Neural progenitor cell (in vitro differentiated cells): ENCODE measurements around the gene ADCK1. TPM values are rescaled to one million over a fixed set of nuclear protein-coding genes. Genes with fewer than 3 reads are reported as not detected.

Experiments used
- DNase-seq: peaks from one replicate; pipeline ENCODE4 v3.0.0-alpha.2; 2016; ENCODE audit warnings: low spot score
- H2AFZ ChIP-seq: fragments of 200-600 bp; sonication (generic); replicated peaks from 2 replicates; pipeline ENCODE4 v1.6.1; 2016; ENCODE audit warnings: antibody characterized with exemption
- H3F3A ChIP-seq: fragments of 200-600 bp; sonication (generic); 2 replicates; pipeline ENCODE4 v1.6.1; 2016; ENCODE audit warnings: antibody characterized with exemption, low read depth
- H3K27ac ChIP-seq: fragments of 200-600 bp; sonication (generic); 2 replicates; pipeline ENCODE4 v1.5.1; 2016; ENCODE audit warnings: mild to moderate bottlenecking
- H3K27me3 ChIP-seq: fragments of 200-600 bp; sonication (generic); 2 replicates; pipeline ENCODE4 v1.6.1; 2016; ENCODE audit warnings: mild to moderate bottlenecking, moderate library complexity
- H3K36me3 ChIP-seq: fragments of 200-600 bp; sonication (generic); 2 replicates; pipeline ENCODE4 v1.5.1; 2016
- H3K4me1 ChIP-seq: fragments of 200-600 bp; sonication (generic); 2 replicates; pipeline ENCODE4 v1.6.1; 2016; ENCODE audit warnings: mixed run types
- H3K4me2 ChIP-seq: fragments of 200-600 bp; sonication (generic); 2 replicates; pipeline ENCODE4 v1.6.1; 2016
- H3K4me3 ChIP-seq: fragments of 200-600 bp; sonication (generic); 2 replicates; pipeline ENCODE4 v1.5.1; 2016
- H3K79me2 ChIP-seq: fragments of 200-600 bp; sonication (generic); 2 replicates; pipeline ENCODE4 v1.6.1; 2016; ENCODE audit warnings: low read depth
- H3K9ac ChIP-seq: fragments of 200-600 bp; sonication (generic); 2 replicates; pipeline ENCODE4 v1.6.1; 2016
- H3K9me3 ChIP-seq: fragments of 200-600 bp; sonication (generic); 2 replicates; pipeline ENCODE4 v1.5.1; 2016; ENCODE audit warnings: low read depth
- H4K20me1 ChIP-seq: fragments of 200-600 bp; sonication (generic); 2 replicates; pipeline ENCODE4 v1.6.1; 2016; ENCODE audit warnings: low read depth
- H3K27ac Mint-ChIP-seq: 3 replicates; pipeline ENCODE4 v1.8.0; 2021; ENCODE audit warnings: mixed read lengths
- H3K27me3 Mint-ChIP-seq: 2 replicates; pipeline ENCODE4 v1.8.0; 2022; ENCODE audit warnings: low read depth, mild to moderate bottlenecking, inconsistent platforms, moderate library complexity, mixed read lengths; ENCODE audit not compliant: insufficient read depth
- H3K36me3 Mint-ChIP-seq: 3 replicates; pipeline ENCODE4 v1.8.0; 2021; ENCODE audit warnings: mixed read lengths
- H3K4me1 Mint-ChIP-seq: 3 replicates; pipeline ENCODE4 v1.8.0; 2021; ENCODE audit warnings: mixed read lengths
- H3K4me3 Mint-ChIP-seq: 3 replicates; pipeline ENCODE4 v1.8.0; 2021; ENCODE audit warnings: mild to moderate bottlenecking, moderate library complexity, mixed read lengths
- H3K9me3 Mint-ChIP-seq: 3 replicates; pipeline ENCODE4 v1.8.0; 2020; ENCODE audit warnings: mixed read lengths
- EZH2 ChIP-seq: fragments of 200-600 bp; sonication (generic); IDR thresholded peaks from 2 replicates; pipeline ENCODE4 v1.6.1; 2017; ENCODE audit warnings: antibody characterized with exemption, mild to moderate bottlenecking, moderate library complexity
- EZH2phosphoT487 ChIP-seq: fragments of 200-600 bp; sonication (generic); IDR thresholded peaks from 2 replicates; pipeline ENCODE4 v1.6.1; 2017; ENCODE audit warnings: antibody characterized with exemption
- total RNA-seq: library from RNA; depleted of rRNA; stranded (reverse); fragments of >200 nt; gene quantifications from 2 replicates; pipeline ENCODE4 v1.2.3, GENCODE V29; 2015; ENCODE audit warnings: low replicate concordance
- TF ChIP-seq, protein P1 (sequence below): fragments of 200-600 bp; sonication (generic); IDR thresholded peaks from 2 replicates; pipeline ENCODE4 v1.5.1; 2017; ENCODE audit warnings: antibody characterized with exemption, mild to moderate bottlenecking

ADCK1 gene
- total RNA-seq, 1 donor from 2014 or later = 1.6 TPM

DNA sequence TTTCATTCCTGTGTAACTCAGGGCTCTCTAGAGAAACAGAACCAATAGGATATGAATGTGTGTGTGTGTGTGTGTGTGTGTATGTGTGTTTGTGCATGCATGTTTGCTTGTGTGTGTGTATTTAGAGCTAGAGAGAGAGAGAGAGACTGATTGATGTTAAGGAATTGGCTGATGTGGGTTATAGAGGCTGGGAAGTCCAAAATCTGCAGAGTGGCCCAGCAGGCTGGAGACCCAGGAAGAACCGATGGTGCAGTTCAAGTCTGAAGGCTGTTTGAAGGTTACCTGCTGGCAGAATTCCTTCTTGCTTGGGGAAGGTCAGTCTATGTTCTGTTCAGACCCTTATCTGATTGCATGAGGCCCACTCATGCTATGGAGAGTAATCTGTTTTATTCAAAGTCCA is 64.7 kb downstream of the ADCK1 start:
- peaks cover 6% of the 10 kb centered on the region for H4K20me1 ChIP-seq
- H3K27me3 ChIP-seq = no peaks in the 10 kb centered on the region
- Mint-ChIP-seq H3K36me3 (peaks cover 5% of the 10 kb centered on the region), H3K9me3 (peaks cover 4% of the 10 kb centered on the region), H3K27me3 (peaks cover 3% of the 10 kb centered on the region), H3K4me1 (peaks cover 5% of the 10 kb centered on the region), H3K4me3 (no peak overlapping the region), H3K27ac (no peak overlapping the region)
- no peaks in the 10 kb centered on the region for H3K4me1 ChIP-seq
- TF ChIP-seq, protein P1, sequence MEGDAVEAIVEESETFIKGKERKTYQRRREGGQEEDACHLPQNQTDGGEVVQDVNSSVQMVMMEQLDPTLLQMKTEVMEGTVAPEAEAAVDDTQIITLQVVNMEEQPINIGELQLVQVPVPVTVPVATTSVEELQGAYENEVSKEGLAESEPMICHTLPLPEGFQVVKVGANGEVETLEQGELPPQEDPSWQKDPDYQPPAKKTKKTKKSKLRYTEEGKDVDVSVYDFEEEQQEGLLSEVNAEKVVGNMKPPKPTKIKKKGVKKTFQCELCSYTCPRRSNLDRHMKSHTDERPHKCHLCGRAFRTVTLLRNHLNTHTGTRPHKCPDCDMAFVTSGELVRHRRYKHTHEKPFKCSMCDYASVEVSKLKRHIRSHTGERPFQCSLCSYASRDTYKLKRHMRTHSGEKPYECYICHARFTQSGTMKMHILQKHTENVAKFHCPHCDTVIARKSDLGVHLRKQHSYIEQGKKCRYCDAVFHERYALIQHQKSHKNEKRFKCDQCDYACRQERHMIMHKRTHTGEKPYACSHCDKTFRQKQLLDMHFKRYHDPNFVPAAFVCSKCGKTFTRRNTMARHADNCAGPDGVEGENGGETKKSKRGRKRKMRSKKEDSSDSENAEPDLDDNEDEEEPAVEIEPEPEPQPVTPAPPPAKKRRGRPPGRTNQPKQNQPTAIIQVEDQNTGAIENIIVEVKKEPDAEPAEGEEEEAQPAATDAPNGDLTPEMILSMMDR = no peak
- TF ChIP-seq EZH2 (no peak), EZH2phosphoT487 (no peak)
- no peak overlapping the region for H3K9ac ChIP-seq
- DNase-seq = no peak
- no peaks in the 10 kb centered on the region for H3F3A ChIP-seq
- no peak overlapping the region for H3K4me2 ChIP-seq
- H3K27ac ChIP-seq = no peak overlapping the region
- H3K4me3 ChIP-seq = no peak overlapping the region
- no peaks in the 10 kb centered on the region for H3K36me3 ChIP-seq
- no peaks in the 10 kb centered on the region for H3K9me3 ChIP-seq
- H2AFZ ChIP-seq = no peak overlapping the region
- no peaks in the 10 kb centered on the region for H3K79me2 ChIP-seq

DNA sequence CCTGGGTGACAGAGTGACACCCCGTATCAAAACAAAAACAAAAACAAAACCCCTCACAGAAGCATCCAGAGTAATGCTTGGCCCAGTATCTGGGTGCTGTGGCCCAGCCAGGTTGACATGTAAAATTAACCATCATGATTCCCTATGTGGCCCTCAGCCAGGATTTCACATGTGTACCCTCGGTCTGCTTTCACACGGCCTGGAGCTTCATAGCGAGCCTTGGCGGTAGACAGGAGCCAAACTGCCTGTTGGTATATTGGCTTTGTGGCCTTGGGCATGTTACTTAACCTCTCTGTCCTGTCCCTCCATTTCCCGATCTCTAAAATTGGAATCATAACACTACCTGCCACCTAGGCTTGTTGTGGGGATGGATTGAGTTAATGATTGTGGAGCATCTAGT is 65.5 kb downstream of the ADCK1 start:
- H3K4me3 ChIP-seq = no peak overlapping the region
- H3K79me2 ChIP-seq = no peaks in the 10 kb centered on the region
- no peaks in the 10 kb centered on the region for H3K36me3 ChIP-seq
- Mint-ChIP-seq H3K27ac (no peak overlapping the region), H3K9me3 (peaks cover 4% of the 10 kb centered on the region), H3K4me1 (peaks cover 5% of the 10 kb centered on the region), H3K4me3 (no peak overlapping the region), H3K27me3 (peaks cover 3% of the 10 kb centered on the region), H3K36me3 (peaks cover 5% of the 10 kb centered on the region)
- no peaks in the 10 kb centered on the region for H3K9me3 ChIP-seq
- H3K4me1 ChIP-seq = no peaks in the 10 kb centered on the region
- peaks cover 6% of the 10 kb centered on the region for H4K20me1 ChIP-seq
- no peak overlapping the region for H3K27ac ChIP-seq
- no peak overlapping the region for H3K4me2 ChIP-seq
- TF ChIP-seq, protein P1 = no peak
- TF ChIP-seq EZH2phosphoT487 (no peak), EZH2 (no peak)
- H3K9ac ChIP-seq = no peak overlapping the region
- DNase-seq = no peak
- no peaks in the 10 kb centered on the region for H3K27me3 ChIP-seq
- no peak overlapping the region for H2AFZ ChIP-seq
- no peaks in the 10 kb centered on the region for H3F3A ChIP-seq

DNA sequence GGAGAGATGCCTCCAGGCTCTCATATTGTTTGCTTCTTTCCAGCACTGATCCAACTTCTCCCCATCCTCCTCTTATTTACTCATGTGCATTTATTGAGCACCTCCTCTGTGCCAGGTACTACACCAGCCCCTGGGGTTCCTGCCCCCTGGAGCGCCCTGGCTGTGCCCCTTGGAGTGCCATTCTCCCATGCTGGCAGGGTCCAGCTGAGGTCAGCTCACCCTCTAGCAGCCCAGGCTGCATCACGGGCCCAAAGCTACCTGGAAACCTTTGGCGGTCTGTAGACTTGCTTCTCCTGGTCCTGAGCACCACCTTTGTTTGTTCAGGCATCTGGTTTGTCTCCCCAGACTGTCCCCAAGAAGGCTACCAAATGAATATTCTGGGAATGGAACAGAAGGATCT is 67.0 kb downstream of the ADCK1 start:
- Histone ChIP-seq H2AFZ (no peak overlapping the region), H3K4me3 (no peak overlapping the region), H3K4me2 (no peak overlapping the region), H4K20me1 (peaks cover 2% of the 10 kb centered on the region), H3K27me3 (no peaks in the 10 kb centered on the region), H3K4me1 (no peaks in the 10 kb centered on the region), H3K27ac (no peak overlapping the region), H3K36me3 (no peaks in the 10 kb centered on the region), H3K9ac (no peak overlapping the region), H3K9me3 (no peaks in the 10 kb centered on the region), H3K79me2 (no peaks in the 10 kb centered on the region), H3F3A (no peaks in the 10 kb centered on the region)
- peaks cover 4% of the 10 kb centered on the region for H3K9me3 Mint-ChIP-seq
- TF ChIP-seq EZH2phosphoT487 (no peak), EZH2 (no peak)
- TF ChIP-seq, protein P1 = no peak
- no peaks in the 10 kb centered on the region for H3K27me3 Mint-ChIP-seq
- H3K27ac Mint-ChIP-seq = no peak overlapping the region
- DNase-seq = no peak
- H3K4me3 Mint-ChIP-seq = no peak overlapping the region
- H3K4me1 Mint-ChIP-seq = peaks cover 5% of the 10 kb centered on the region
- peaks cover 7% of the 10 kb centered on the region for H3K36me3 Mint-ChIP-seq
